GM18499 (cell line): Measurements from ENCODE around the gene SH3RF3.

Experiments used
- ATAC-seq: cut with Tn5 transposase; IDR thresholded peaks from one replicate; pipeline ENCODE4 v1.9.1; 2021; ENCODE audit warnings: moderate number of reproducible peaks; ENCODE audit not compliant: insufficient read depth, unreplicated experiment

The SH3RF3 gene

DNA sequence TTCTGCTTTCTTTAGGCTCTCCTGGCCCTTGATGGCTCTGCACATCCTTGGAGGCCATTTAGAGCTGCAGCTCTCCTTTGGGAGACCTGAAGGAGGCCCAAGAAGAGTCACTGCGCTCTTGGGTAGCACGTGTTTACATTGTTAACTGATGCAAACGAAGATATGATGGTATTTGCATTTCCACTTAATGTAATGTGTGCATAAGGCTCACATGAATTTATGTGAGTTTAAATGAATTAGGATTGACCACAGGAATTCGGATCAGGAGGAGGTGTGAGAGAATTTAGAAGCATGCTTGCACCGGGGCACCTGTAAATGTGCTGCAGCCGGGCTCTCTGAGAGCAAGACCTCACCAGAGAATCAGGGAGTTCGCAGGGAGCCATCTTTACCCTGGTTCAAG is 7.5 kb downstream of the SH3RF3 start:
- no peak for ATAC-seq

DNA sequence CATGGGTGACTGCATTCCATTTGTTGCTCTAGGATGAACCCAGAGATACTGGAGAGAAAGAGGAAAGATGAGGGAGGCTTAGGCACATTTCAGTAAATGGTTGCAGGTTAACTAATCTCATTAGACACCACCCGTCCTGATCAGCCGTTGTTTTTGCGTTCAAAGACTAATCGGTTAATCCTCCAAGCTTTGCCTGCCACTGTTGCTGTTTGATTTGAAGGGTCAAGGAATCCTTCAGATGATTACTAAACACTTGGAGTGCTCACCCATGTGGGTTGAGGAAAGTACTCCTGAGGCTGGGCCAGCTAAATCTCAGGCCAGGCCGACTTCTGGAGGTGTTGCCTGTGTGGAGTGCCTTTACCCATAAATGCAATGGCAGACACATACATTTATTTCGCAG is 8.6 kb downstream of the SH3RF3 start:
- no peak for ATAC-seq

DNA sequence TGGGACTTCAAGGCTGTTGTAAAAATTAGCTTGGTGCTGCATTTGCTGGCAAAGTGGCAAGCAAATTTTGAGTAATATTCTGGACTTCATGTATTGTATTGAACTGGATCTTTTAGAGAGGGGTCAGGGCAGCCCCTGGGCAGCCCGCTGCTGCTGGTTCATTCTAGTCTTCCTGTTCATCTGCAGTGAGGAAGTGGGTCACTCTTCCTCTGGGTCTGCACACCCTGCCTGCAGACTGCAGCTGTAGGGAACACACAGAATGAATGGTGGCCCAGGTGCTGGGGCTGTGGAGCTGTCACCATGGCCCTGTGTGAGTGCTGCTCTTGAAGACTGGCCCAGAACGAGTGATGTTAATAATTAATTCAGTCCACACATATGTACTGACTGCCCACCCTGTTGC is 9.4 kb downstream of the SH3RF3 start:
- no peak for ATAC-seq

DNA sequence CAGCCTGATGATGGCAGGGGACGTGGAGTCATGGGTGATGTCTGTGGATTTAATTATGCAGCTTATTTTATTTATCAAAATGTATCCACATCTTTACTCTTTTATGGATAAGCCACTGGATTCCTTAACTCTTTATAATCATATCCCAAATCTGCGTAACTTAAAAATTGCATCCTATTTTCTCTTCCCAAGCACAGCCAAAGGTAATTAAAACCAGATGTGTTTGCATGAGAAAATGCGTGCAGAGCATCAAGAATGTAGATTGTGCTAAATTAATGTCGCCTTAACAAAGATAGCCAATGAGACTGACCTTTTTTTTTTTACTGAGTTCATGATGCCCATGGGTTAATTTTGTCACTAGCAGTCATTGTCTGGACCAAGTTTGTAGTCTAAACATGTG is 10.0 kb downstream of the SH3RF3 start:
- no peak for ATAC-seq

DNA sequence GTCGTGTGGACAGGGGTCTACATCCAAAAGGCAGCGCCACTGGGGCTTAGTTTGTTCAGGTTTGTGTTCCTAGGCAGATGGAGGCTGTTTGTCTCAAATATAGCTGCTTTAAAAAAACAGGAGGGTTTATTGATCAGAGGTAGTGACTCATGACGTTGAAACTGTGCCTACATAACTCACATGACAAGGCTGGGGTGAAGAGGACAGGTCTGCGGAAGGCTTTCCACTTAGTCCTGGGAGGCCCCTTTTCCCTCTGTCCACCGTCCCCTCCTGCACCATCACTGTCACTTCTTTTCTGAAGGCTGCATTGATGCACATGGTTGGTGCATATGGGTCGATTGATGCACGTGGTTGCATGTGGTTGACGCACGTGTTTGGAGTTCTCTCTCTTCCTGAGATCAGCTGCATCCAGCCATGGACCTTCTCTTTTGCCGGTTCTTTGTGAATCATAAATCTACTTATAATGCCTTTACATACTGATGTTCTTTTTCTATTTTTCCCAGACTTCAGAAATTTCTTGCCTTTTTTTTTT is 10.9 kb downstream of the SH3RF3 start:
- ATAC-seq = no peak

DNA sequence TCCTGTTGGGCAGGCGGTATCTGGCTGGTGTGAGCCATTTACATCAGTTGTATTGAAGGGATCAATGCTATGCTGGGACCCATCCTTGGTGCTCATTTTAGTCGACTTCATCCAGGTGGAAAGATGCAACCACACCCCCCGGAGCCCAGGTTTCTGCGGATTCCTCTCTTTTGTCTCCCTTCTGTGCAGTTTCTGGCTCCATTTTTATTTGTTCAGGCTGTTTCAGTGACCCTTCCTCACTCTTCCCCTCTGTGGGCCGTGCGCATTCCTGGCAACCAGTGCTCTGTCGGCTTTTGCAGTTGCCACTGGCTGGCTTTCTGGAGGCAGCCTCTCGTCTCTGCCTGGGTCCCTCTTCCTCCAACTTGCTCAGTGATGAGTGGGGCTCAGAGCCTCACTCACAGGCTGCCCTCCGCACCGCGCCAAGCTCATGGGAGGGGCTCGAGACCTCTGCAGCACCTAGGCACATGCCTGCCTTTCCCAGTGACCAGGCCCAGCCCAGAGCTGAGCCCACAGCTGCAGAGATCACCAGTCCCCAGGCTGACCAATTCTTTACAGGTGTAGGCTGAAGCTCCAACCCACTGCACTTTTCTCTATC is 12.1 kb downstream of the SH3RF3 start:
- ATAC-seq = no peak

DNA sequence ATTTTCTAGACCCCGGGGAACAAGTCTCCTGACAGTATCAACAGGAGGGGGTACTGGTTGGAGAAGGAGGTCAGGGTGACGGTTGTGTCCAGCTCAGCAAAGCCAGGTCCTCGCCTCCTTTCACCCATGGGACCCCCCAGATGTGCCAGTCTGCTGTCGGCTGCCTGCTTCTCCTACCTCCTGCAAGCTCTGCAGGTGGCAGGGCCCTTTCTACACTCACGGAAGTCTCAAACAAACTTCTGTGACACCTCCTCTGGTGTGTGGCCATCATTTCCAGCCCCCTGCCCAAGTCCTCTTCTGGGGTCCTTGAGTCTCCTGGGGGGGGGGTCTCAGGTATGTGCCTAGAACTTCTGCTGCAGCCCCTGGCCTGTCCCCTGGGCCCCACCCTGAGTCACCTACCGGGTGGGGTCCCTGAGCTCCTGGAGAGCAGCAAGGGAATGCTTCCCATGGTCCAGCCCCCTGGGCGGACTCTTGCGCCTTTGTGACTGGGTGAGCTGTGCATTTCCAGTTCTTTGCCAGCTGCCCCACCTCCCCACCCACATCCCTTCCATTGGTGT is 12.8 kb downstream of the SH3RF3 start:
- no peak for ATAC-seq

DNA sequence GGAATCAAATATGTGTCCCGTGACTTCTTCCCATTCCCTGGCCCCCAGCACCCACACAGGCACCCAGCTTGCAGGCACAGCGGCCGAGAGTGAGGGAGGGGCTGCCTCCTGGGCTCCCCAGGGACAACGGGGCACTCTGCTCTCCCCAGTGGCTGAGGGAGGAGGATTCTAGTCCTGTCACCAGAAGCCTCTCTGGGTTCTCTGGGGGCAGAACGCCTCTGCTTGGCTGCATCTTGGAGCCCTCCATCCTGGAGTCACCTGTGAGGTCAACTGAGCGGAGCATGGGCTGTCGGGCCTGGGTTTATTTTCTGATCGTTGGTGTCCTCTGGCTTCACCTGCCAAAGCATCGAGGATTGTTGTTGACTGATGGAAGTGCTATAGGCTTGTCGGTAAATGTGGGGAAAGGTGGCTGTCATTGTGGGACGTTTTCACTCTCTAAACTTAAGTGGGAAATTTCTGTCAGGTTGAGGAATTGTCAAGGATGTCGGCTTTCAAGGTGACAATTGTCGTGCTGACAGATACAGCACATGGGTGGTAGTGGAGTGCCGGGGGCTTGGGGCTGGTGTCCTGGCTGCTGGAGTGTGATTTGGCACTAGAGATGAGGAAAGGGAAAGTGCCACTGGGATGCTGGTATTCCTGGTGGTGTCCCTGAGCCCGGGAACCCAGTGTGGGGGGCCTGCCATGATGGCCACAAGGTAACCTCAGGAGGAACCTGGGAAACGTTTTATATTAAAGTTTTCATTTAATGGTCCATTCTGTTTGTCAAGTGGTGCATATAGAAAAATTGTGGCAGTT is 13.6 kb downstream of the SH3RF3 start:
- ATAC-seq = no peak

DNA sequence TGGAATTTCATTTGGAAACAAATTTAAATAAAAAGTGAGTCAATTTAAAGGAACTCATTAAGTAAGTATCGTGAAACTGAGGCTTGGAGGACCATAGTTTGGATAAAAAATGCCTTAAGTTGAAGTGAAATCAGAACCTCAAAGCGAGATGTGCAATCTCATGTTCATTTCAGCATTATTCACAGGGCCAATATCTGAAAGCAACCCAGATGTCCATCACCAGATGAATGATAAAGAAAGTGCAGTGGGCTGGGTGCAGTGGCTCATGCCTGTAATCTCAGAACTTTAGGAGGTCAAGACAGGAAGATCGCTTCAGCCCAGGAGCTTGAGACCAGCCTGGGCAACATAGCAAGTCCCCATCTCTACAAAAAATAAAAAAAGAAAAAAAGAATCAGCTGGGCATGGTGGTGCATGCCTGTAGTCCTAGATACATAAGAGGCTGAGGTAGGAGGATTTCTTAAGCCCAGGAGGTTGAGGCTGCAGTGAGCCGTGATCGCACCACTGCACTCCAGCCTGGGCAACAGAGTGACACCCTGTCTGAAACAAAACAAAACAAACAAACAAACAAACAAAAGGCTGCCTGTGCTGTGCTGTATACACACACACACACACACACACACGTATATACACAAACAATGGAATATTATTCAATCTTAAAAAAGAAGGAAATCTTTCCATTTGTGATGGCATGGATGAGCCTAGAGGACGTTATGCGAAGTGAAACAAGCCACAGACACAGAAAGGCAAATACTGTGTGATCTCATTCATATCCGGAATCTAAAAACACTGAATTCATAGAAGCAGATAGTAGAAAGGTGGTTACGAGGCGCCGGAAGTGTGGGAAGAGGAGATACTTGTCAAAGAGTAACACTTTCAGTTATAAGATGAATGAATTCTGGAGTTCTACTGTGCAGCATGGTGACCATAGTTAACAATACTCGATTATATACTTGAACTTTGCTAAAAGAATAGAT is 14.5 kb downstream of the SH3RF3 start:
- peak; percentile 56 for ATAC-seq

DNA sequence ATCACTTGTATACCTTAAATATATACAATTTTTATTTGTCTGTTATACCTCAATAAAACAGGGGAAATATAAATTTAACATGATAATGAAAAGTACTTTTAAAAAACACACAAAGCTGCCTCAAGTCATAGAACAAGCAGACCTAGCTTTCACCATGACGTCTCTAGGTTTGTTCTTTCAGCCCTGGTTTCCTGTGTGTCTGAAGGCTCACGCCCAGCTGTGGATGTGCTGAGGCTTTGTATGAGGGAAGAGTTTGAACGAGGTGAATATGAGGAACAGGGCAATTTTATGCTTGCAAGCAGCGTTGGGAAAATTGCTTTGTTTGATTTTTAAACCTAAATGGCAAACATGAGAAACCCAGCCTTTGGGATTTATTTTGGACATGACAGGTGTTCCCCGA is 15.3 kb downstream of the SH3RF3 start:
- ATAC-seq = no peak

DNA sequence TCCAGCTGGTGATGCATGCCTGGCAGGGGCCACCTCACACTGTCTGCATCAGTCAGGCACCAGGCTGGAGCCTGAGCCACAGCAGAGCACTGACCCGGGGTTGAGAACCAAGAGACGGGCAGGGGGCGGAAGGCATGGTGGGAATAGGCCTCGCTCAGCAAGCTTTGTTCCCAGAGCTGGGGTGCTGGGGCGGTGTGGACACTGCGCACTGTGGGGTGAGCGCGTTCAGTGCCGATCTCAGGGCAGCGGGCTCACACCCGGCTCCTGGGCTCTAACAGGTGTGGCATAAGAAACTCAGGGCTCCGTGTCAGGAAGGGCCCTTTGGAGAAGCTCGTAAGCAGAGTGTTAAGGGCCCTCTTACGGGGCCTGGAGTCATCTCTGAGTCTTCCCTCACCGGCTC is 15.7 kb downstream of the SH3RF3 start:
- no peak for ATAC-seq

DNA sequence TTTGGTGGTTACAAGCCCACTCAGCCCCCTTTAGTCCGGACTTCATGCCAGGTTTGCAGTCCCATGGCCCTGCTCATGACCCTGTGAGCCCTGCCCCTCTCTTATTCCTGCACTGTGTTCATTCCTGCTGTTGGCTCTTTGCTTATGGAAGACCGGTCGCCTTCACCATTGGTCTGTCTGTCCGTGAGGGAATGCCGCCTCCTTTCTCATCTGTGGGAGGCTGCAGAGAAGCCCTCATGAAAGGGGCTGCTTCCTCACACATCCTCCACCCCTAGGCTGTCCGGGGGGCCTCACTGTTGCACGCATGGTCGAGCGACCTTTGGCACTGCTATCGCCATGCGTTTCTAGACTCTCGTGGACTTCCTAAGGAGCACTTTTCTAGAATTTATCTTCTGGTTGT is 16.3 kb downstream of the SH3RF3 start:
- no peak for ATAC-seq

DNA sequence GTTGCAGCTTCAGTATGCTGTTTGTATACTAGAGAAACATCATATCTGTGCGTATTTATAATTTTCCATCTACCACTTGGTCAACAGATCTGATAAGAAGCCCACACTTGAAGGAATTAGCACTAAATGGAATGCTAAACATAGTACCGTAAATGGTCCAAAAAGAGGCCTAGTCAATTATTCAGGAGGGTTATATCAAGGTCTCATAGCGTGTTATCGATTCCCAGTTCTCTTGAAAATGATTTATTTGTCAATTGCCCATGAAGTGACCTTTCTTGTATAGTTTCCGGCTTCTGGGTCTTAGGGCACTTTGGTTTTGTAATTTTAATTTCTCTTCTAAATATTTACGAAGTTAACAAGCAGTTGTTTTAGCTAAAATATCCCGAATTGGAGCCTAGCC is 18.4 kb downstream of the SH3RF3 start:
- ATAC-seq = no peak

DNA sequence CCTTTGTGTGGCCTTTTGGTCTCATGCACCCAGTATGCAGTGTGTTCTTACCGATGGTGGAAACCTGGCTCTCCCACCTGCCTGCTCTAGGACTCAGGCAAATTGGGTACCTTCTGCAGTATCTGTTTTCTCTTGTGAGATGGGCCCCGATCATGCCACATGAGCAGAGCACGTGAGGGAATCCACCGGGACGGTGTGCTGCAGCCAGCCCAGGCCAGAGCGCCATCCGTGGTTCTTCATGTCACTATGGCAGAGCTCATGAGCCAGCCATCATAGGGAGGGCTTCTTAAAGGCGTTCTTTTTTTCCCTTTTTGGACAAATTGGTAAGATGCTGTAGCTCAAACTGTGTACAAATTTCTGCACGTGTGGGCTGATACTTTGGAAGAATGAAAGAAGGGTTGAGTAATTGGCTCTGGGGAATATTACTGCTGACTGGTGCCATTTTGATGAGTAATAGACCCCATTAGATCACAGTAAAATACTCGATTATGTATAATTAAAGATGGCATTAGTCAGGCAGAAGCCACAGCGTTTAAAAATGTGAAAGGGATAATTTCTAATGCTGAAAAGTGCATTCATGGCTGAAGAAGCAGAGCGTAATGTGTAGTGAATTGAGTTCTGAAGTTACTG is 19.2 kb downstream of the SH3RF3 start:
- no peak for ATAC-seq

DNA sequence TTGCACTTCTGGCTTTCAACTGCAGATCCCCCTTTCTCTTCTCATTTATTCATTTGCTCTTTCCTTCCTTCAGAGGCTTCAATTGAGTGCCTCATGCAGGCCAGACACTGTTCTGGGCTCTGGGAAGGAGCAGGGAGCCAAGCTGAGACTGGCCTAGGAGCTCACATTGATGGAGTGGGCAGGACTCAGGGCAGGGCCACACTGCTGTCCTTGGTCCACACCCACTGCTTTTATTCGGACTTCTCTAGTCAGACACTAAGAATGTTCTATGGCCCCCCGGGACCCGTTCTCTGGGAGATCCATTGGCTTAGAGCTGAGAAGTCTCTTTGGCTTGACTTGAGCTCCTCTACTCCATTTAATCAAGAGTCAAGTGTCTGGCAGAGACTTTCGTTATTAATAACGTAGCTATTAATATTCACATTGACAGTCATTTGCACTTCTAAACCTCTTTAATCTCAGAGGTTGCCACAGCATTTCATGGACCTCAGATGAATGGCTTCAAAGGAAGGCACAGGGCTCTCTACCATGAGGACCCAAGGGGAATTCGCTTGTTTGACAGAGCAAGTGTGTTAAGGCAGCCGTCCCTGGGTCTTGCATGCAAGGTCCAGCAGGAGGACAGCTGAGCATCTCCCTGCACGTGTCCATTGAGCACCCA is 20.1 kb downstream of the SH3RF3 start:
- no peak for ATAC-seq

DNA sequence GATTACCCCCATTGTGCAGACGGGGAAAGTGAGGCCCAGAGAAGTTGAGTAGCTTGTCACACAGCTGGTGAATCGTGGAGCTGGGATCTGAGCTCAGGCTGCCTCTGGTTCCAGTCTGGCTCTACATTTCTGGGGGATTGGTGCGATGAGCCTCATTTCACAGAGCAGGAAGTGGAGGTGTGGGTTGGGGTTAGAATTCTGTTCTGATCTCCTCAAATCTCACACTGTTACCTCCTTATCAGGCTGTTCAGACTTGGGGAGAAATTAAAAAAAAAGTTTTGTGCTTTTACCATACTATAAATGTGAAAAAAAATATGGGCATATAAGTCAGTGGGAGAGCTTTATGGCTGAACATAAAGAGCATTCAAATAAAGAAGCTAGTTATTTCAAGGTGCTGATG is 21.6 kb downstream of the SH3RF3 start:
- ATAC-seq = no peak

DNA sequence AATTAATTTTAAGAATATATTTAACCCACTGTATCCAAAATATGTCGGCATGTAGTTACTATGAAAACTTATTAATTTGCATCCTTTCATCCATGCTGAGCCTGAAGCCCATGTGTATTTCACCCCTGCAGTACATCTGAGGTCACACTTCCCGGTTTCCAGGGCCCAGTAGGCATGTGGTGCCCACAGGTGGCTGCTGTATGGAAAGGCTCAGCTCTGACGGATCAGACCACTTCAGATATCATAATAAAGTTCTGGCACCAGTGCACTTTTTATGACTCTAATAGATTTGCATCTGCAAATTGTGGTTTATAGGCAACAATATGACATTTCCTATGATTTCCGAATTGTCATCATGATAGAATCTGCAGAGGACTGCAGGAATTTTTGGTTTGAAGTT is 22.5 kb downstream of the SH3RF3 start:
- no peak for ATAC-seq

DNA sequence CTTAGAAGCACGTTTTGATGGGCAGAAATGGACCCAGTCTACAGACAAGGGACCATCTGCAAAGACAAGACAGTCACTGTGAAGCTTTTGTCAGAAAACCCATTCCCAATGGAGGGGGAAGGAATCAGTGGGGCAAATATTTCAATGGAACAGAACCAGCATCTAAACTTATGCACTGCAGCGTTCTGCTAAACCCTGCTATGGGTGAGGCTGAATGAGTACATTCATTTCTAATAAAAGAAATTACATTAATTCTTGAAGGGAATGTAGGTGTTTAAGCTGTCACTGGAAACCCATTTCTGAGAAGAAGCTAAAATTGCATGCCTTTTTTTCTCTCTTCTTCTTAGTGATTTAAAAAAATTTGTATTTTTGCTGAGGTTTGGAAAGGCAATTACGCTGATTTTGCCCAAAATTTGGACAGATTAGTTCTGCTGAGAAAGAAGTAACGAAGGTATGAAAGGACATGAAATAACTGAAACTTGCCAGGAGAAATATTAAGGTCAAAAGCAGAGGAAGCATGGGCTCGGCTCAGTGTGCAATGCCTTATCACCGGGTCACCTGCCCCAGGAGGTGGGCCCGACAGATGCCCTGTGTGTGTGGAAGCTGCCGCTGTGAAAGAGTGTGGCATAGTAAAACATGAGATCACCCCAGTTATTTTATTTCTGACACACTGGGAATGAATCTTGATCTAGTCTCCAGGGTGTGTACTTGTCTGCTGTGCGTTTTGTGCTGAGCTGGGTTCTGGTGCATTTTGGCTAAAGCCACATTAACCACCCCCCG is 24.2 kb downstream of the SH3RF3 start:
- no peak for ATAC-seq

DNA sequence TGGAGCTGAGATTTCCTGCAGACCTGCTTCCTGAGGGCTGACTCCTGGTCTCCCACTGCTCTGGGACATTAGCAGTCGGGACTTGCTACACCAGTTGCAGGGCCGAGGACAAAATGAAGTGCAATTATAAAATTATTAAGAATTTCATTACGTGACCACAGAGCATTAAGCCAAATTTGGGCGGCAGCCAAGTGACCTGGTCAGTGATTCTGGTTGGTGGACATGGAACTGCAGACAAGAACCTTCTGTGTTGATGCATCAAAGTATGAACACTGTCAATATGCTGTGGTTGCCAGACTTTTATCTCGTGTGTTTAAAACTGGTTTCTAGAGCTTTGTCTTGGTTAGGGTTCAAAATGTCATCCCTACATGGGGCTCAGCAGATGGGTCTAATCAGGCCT is 24.8 kb downstream of the SH3RF3 start:
- no peak for ATAC-seq
